ENCODE data around the gene RPS23. TPM values are rescaled to one million over a fixed set of nuclear protein-coding genes. Genes with fewer than 3 reads are reported as not detected.

Gene RPS23
- total RNA-seq = 3,005 and 3,897 TPM in 2 replicates

DNA sequence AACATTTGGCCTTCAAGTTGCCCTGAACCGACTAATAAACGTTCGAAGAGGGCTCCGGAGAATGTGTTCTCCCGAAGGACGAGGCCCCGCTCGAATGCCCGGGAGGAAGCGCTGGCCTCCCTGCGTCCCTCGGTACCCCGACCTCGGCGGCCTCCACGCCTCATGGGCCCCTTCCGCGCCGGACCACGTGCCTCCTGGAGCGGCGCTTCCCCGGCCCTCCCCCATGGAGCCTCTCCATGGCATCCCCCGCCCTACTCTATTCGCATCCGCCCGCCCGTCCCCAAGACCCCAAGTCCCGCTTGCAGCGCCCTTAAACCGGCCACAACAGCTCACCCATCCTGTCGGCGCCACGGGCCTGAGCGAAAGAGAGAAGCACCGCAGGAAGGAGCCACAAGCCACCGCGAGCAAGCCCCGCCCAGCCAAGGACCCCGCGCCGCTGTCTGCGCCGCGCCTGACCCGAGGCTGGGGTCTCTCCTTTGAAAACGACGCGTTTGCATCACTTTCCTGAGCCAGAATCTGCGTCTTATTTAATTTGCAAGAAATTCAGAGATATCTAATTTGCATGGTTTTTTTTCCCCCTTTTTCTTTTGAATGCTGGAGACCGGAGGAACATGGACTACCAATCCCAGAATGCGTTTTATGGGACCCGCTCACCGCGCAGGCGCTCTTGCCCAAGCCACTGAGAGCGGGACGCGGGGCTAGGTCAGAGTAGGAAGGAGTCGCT is at the start of gene RPS23:
RPS23 (minus strand) TSS at position 368 of the 724 bp plus-strand sequence; CDS start at position 337, 31 bp downstream.
- DNase-seq (ENCODE audit: low read depth in 2 of 2) = peak; percentile 92 to 94

DNA sequence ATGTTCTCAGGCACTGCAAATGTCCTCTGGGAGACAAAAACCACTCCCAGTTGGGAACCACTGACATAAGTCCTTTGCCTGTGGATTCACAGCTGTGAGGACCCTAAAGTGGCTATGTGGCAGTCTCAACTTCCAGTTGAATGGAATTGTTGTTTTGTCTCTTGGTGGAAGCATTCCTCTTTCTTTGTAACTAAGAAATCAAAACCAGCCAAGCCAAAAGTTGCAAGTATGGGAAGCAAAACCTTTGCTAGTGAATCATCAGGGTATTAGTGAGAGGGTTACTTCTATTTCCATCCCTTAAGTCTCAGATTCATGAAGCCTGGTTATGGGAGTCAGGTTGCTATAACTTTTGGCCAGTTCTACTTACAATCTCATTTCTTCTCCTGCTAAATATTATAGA is 49.8 kb upstream of the RPS23 start:
- DNase-seq (ENCODE audit: low read depth in 2 of 2) = no peak

DNA sequence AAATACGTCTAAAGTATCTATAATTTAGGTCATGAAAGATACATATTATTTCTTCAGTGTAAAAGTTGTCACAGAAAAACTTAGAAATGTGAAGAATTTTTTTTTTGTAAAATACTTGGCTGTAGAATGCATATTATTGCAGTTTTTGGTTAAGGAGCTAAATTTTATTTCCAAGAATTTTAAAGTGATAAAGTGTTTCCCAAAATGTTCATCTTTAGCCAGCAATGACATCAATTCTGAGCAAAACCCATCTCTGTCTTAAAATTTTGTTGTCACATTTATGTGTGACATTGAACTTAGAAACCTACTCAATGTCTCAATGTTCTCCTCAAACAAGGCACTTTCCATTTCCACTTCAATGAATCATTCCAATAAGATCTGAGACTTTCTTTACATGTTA is 47.8 kb upstream of the RPS23 start:
- DNase-seq (ENCODE audit: low read depth in 2 of 2) = no peak

DNA sequence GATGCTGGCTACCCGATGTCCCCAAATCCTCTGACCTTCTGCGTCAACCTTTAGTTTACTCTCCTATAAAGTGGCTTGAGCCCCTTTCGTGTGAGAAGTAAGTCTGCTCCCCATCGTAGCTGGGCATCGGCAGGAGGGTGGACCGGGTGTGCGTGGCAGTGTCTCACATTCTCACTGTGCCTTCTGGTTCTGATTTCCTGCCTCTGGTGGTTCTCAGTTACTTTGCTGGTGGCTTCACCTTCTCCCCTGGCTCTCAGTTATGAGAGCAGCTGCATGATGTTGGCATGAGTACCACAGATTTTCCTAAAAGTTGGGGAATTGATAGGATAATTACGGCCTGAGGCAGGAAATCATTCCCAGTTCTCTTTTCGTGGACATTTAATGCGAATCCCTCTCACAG is 47.0 kb upstream of the RPS23 start:
- DNase-seq (ENCODE audit: low read depth in 2 of 2) = no peak

DNA sequence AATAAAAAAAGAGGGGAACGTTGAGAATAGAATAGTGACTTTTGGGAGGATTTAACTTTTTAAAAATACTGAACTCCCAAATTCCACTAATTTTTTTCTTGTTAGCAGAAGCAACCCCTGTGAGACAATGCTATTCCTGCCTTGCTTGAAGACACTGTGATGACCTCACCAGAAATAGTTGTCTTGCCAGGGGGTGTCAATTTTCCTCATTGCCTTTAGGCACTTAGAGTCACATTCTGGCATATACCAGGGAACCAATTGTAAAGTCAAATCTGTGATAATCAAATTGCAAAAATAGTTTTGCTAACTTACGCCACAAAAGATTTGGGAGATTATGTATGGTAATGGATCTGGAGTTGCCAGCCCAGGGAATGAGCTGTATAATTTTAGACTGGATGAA is 42.8 kb upstream of the RPS23 start:
- DNase-seq (ENCODE audit: low read depth in 2 of 2) = no peak

DNA sequence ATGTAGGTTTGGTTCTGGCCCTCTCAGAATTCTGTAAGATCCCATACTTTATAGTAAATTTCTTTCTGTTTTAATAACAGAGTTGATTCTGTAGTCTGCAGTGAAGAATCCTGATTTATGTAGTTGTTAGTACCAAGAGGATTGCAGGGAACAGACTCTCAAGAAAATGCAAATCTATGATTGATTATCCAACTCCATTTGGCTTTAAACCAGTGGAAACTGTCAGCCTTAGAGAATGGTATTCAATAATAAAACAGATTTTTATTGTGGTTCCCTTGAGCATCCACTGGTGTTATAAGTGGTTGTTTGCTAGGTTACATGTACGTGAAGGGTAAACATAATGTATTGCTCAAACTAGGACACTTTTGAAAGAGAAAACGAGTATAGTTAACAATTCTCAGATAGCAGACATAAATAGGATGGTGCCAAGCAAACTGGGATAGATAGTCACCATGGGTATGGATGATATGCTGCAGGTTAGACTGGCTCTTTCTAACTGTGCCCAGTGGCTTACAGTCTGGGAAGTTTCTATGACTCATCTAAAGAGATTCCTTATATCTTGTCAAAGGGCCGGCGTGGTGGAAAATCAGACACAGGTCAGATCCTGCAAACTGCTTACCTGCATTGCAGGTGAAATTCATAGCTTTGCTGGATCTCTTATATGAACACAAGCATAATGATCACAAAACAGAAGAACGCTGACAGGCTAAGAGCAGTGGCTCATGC is 41.7 kb upstream of the RPS23 start:
- no peak for DNase-seq (ENCODE audit: low read depth in 2 of 2)

DNA sequence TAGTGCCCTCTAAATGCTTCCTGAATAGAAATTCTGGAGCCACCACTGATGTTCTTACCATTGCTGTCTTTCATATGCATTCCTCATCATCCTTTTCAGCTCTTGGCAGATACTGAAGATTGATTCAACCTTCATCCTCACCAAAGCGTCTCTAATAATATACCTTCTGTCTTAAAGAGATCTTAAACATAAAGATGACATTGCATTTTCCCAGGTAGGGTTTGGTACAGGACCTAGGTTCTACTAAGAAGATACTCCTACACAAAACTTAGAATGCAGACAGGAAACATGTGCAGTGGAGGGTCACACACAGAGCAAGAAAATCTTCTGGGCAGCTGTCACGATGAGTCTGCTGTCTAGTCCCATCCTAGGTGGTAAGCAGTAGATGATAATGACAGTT is 41.0 kb upstream of the RPS23 start:
- DNase-seq (ENCODE audit: low read depth in 2 of 2) = no peak

DNA sequence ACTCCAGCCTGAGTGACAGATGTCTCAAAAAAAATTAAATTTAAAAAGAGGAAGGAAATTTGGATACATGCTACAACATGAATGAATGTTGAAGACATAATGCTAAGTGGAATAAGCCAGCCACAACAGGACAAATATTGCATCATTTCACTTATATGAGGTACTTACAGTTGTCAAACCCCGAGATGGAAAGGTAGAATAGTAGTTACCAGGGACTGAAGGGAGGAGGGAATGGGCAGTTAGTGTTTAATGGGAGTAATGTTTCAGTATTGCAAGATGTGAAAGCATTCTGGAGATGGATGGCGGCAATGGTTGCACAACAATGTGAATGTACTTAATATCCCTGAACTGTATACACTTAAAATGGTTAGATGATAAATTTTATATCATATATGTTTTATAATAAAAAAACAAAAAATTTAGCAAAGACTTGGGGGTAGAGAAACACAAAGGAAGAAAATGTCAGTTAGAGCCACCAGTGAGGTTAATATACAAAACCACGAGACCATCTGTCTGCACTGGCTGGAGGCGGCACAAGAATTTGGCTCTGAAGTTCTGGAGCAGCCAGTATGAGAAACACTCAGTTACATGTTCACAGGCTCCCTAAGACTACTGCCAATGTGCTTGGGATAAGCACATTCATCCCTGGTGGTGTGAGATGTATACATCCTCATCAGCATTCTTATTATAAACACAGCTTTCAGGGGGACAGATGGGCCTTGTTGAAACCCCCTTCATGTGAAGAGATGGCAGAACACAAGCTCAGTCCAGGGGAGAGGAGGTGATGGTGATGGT is 37.0 kb upstream of the RPS23 start:
- no peak for DNase-seq (ENCODE audit: low read depth in 2 of 2)

DNA sequence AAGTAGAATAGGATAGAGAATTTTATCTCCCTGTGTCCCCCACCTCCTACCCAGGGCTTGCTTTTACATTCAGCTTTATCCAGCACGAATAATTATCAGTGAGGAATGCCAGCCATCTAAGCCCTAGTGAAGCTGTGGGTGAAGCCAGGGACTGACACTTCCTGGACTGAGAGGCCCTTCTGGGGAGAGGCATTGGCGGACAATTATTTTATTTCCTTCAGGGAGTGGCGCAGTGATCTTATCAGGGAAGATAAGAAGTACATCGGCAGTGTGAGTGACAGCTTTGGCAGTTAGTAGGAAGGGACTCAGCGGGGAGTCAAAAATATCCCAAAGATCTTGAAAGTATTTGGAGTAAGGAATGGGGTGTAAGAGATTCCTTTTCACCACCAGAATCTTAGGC is 34.9 kb upstream of the RPS23 start:
- peak in 1 of 2 donors; percentile 15 for DNase-seq (ENCODE audit: low read depth in 2 of 2)

DNA sequence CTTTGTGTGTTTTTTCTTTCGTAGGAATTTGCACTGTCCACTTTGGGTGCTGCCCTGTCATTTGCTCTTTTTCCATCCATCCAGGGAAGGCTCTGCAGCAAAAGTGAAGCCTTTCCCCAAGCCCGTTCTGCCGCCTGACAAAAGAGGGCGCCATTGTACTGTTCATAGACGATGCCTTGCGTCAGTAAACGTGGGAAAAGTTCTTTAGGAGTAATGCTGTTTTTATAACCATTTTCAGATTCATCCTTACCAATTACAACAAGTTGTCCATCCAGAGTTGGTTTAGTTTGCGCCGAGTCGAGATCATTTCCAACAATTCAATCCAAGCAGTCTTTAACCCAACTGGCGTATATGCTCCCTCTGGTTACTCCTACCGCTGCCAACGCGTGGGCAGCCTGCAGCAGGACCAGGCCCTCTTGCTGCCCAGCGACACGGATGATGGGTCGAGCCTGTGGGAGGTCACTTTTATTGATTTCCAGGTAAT is 34.3 kb upstream of the RPS23 start:
- DNase-seq (ENCODE audit: low read depth in 2 of 2) = peak; percentile 75 to 84

DNA sequence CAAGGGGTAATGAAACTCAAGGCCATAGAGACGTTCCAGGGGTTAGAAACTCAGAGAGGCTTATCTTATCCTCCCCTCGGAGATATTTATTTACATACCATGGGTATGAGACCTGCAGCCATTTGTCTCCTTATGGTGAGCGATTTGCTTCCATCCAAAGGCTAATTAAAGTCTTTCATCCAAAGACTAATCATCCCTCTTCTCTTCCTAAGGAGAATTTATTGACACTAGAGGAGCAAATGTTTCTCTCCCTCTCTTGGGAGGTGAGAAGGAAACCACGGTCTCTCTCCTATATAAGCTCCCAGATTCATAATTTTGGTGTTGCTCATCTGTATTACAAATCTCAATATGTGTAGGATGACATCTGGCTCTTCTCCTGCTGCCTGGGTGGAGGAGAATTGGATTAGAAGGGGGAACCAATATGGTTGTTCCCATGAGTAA is 31.0 kb upstream of the RPS23 start:
- DNase-seq (ENCODE audit: low read depth in 2 of 2) = no peak

DNA sequence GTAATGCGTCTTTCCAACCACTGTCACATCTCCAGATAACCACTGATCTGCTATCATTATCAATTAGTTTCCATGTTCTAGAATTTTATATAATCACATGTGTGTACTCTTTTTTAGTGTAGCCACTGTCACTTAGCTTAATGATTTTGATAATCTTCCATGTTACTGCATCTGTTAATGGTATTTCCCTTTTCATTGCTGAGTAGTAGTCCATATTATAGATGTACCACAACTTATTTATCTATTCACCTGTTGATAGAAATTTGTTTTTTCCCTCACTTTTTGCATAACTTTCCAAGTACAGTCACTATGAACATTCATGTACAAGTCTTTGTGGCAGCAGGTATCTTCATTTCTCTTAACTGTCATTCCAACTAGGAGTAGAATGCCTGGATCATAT is 30.3 kb upstream of the RPS23 start:
- DNase-seq (ENCODE audit: low read depth in 2 of 2) = no peak

DNA sequence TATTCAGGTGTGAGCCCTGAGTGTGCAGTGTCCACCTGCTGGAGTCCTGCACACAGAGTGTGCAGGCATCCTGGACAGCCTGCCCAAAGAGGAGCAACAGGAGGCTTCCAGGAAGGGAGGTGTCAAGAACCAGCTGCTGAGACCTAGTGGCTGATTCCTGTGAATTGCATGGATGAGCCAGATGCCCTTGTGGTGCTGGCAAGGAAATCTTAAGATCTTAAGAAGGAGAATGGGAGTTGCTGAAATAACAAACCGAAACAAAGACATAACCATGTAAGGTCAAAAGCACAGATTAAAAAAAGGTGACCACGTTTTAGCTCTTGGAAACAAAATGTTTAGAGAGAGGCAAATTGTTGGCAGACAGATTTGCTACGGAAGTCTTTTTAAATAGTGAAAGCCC is 29.3 kb upstream of the RPS23 start:
- DNase-seq (ENCODE audit: low read depth in 2 of 2) = peak in 1 of 2 donors; percentile 37

DNA sequence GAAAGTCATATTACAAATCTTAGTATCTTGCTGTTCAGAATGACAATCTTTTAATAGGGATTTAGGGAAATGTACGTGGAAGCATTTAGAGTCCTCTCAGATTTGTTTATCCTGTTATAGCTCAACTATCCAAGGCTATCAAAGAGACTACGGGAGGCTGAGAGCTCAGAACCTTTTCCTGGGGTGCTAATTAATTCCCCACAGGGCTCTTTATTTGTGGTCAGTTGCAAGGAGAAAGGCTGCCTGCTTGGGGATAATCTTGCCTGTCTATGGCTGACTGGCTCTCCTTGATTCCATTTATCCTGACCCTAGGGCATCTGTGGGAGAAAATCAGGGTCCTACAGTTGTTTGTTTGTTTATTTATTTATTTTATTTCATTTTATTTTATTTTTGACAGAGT is 28.0 kb upstream of the RPS23 start:
- no peak for DNase-seq (ENCODE audit: low read depth in 2 of 2)

DNA sequence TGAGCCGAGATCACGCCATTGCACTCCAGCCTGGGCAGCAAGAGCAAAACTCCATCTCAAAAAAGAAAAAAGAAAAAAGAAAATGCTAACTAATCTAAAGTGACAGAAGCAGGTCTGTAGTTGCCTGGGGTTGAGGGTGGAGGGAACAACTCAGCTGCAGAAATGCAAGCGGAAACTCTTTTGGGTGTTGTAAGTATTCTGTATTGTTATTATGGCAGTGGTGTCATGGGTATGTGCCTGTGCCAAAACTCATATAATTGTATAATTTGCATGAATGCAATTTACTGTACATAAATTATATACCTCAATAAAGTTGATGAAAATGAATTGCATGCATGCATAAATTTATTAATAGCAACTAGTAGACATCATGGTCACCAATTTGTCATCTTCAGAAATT is 23.0 kb upstream of the RPS23 start:
- no peak for DNase-seq (ENCODE audit: low read depth in 2 of 2)

DNA sequence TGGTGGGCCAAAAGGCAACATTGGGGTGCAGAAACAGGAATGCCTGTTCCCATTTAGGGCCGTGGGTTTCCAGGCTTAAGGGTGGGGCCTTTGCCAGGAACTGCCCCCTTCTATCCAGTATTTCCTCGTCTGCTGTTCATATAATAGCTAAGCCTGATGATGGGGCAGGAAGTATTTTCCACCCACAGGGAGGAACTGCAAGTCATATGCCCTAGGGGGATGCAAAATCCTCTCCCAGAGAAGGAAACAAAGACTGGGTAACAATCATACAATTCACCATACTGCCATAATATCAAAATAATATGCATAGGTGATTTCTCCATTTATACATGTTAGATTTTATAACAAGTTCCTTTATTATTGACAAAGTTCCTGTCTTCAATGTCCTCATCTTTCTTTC is 20.5 kb upstream of the RPS23 start:
- no peak for DNase-seq (ENCODE audit: low read depth in 2 of 2)

DNA sequence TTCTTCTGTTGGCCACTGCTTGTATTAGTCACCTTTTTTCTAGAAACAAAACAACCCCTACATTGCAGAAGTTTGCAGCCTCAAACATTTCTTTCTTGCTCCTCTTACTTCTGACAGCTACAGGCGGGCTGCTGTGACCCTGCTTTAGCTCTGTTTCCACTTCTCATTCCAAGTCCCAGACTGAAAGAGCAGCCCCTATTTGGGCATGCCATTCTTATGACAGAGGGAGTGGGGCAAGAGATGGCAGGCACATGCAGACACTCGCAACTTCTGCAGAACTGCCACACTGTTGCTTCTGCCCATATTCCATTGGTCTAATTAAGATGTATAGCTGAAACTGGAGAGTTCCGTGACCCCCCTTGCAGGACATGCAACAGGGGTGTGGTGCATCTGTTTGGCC is 19.6 kb upstream of the RPS23 start:
- no peak for DNase-seq (ENCODE audit: low read depth in 2 of 2)

DNA sequence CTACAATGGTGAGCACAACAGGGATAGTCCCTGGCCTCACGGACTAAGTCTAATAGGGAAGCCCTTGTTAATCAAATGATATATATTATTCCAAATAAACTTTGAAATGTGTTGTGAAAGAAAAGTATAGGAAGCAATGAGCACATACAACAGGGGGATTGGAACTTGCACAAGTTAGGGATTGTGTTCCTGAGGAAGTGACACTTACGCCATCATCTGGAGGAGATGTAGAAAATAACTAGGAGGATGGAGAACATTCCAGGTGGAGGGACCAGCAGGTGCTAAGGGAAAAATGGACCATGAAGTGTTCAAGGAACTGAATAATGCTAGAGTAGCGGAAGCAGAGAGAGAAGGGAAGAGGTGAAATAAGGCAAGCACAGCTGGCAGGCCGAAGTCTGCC is 18.8 kb upstream of the RPS23 start:
- no peak for DNase-seq (ENCODE audit: low read depth in 2 of 2)

DNA sequence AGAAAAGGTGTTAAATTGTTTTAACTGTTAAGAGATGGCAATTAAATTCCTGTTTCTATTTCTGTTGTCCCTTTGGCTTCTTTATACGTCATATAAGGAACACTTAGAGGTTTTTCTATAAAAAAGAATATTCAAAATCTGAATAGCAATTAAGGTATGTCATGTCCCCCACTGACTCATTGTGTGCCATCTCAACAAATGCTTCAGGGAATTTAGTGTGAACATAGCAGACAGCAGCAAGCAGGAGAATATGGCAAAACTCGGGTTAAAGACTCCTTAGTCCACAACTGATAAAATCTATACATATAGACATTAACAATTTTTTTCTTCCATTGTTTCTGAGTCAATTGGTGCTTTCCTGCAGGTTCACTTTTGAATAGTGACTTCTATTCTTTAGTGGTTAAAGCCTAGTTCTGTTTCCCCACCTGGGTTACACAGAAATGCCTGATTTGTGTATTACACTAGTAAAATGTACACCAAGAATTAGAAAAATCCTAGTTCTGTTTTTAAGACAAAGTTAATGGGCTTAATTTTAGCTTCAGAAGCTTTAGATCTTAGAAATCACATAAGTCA is 17.9 kb upstream of the RPS23 start:
- DNase-seq (ENCODE audit: low read depth in 2 of 2) = no peak

DNA sequence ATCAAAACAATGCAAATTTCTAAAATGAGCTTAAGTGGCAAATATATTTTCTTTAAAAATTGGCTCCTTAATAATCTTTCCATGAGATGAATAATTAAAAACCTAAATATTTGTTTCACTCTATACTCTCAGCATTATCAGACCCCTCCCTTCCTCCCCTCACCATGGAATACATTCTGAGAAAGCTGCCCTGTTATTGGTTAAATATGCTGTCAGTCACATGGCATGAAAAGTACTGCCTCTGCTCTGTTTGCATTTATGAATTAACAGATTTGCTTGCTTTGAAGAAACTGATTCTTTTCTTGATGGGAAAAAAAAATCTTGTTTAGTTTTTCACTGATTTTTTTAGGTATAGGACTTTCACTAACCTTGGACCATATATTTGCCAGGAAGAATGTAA is 17.0 kb upstream of the RPS23 start:
- peak in 1 of 2 donors; percentile 20 for DNase-seq (ENCODE audit: low read depth in 2 of 2)

DNA sequence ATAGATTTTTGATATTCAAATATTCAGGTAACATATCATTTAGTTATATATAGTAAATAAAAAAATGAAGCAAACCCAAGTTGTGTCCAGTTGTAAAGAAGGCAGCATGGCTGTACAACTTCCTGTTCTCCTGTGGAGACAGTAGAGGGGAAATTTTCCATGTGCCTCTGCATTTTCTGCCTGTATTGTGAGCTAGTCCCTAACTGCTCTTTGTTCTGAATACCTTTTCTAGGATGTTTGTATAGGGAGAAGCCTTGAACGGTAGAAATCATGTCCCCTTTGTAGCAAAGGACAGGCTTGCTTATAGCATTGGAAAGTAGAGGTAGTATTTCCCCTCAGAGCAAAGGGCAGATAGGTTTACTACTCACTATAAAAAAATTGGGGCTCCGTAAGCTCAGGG is 13.3 kb upstream of the RPS23 start:
- no peak for DNase-seq (ENCODE audit: low read depth in 2 of 2)

DNA sequence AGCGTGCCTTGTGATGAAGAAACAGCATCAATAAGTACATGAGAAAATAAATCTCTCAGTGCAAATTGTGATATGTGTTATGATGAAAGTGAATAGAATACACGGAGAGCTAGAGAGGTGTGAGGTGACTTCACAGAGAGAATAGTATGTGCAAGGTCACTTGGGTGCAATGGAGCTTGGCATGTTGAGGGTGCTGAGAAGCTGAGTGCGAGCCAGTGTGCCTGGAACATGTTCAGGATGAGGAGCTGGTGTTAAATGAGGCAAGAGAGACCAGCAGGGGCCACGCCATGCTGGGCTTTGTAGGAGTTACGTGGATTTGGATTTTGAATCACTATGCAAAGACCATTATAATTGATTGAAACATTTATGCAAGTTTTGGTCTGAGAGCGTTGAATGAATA is 12.8 kb upstream of the RPS23 start:
- no peak for DNase-seq (ENCODE audit: low read depth in 2 of 2)

All from lung microvascular endothelial cell (primary cell).